ENCODE data around the gene KRTAP12-3.

KRTAP12-3 gene

GRCh38 chr21:44702973-44703730 lies 45.4 kb downstream of the KRTAP12-3 start:
- DNase-seq (ENCODE audit: low read depth), result no peak

GRCh38 chr21:44703731-44704635 lies 46.3 kb downstream of the KRTAP12-3 start:
- no peak for DNase-seq (ENCODE audit: low read depth)

GRCh38 chr21:44704636-44705001 lies 46.9 kb downstream of the KRTAP12-3 start:
- no peak for DNase-seq (ENCODE audit: low read depth)

- no peak for DNase-seq (ENCODE audit: low read depth)
Measured at GRCh38 chr21:44706026-44706705, 48.4 kb downstream of the KRTAP12-3 start.

- DNase-seq (ENCODE audit: low read depth), result no peak
Measured at GRCh38 chr21:44706706-44707581, 49.2 kb downstream of the KRTAP12-3 start.
